ENCODE results near the gene MIGA2. TPM values are rescaled to one million over a fixed set of nuclear protein-coding genes. Genes with fewer than 3 reads are reported as not detected.
A peak's percentile ranks its signal among the peaks of the same experiment; 100 is the strongest.

Gene MIGA2
- total RNA-seq, 1 experiment from 2014 or later = 17.6 TPM

DNA sequence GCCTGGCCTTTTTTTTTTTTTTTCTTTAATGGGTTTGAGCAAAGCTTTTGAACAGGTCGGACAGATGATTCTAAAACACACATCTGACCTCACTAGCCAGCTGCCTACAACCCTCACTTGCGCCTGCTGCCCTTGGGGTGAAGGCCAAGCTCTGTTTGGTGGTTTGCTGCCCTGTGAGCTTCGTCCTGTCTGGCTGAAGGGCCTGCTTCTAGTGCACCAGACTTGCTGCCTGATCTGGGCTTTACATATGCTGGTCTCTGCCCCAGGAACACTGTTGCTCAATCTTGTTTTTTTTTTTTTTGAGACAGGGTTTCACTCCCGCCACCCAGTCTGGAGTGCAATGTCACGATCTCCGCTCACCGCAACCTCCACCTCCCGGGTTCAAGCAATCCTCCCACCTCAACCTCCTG, 28.1 kb downstream of the MIGA2 start:
- no peak overlapping the region for H3K4me3 ChIP-seq
- no peaks in the 10 kb centered on the region for H3K27me3 ChIP-seq (replicated peaks)
- H3K27ac ChIP-seq = no peak overlapping the region
- no peak for DNase-seq (ENCODE audit: low read depth in 1 of 2, low spot score in 2 of 2)
- no peaks in the 10 kb centered on the region for H3K4me1 ChIP-seq (replicated peaks)
- no peaks in the 10 kb centered on the region for H3K9me3 ChIP-seq (replicated peaks)
- peaks cover 20% of the 10 kb centered on the region for H3K36me3 ChIP-seq

DNA sequence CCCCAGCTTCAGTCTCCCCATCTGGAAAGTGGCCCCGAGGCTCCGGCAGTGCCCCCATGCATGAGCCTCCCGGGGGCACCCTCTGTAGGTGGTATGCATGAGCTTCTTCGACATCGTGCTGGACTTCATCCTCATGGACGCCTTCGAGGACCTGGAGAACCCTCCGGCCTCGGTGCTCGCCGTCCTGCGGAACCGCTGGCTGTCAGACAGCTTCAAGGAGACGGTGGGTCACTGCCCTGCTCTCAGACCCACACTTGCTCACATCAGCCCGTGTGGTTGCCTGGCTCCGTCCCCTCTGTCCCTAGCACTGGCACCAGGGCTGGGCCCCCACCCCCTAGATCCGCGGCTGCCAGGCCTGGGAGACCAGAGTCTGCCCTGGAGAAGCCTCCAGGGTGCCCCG, 31.7 kb downstream of the MIGA2 start:
- Histone ChIP-seq H3K9me3 (replicated peaks) (no peaks in the 10 kb centered on the region), H3K27me3 (replicated peaks) (no peaks in the 10 kb centered on the region), H3K4me3 (no peak overlapping the region), H3K36me3 (peaks cover 14% of the 10 kb centered on the region), H3K4me1 (replicated peaks) (no peaks in the 10 kb centered on the region), H3K27ac (no peak overlapping the region)
- DNase-seq (ENCODE audit: low read depth in 1 of 2, low spot score in 2 of 2) = no peak

DNA sequence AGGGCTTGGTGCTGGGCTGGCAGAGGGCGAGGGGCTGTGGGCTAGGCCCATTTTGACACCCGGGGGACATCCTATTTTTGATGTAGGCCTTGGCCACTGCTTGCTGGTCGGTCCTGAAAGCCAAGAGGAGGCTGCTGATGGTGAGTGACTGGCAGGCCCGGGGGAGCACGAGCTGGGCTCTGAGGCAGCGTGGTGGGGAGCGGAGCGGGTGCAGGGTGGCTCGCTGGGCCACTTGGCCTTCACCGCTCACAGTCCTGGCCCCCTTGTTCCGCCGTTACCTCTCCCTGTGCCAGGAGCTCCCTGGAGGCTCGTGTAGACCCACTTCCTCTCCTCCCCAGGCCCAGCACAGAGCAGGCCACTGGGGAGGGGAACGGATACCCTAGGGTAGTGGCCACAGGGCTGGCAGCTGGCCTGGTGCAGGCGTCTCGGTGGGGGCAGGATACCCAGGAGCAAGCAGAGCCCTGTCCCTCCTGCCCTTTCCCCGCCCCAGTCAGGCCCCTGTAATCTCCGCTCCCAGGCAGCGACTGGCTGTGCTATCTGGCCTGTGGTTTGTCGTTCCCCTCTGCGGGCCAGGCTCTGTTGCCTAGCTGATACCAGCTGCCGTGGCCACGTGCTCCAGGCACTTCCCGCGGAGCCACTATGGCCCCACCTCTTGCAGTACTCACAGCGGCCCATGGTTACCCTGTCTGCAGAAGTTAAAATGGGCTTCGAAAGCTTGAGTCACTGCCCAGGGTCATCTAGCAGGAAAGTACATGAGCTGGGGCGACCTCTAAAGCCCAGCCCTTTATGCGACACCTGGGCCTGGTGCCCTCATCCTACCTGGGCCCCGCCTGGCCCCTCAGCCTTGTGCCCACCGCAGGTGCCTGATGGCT, 32.8 kb downstream of the MIGA2 start:
- no peak for DNase-seq (ENCODE audit: low read depth in 1 of 2, low spot score in 2 of 2)
- H3K36me3 ChIP-seq = peaks cover 14% of the 10 kb centered on the region; the same call in 1 of the 2 replicates
- H3K4me3 ChIP-seq = no peak overlapping the region
- H3K27me3 ChIP-seq (replicated peaks) = no peaks in the 10 kb centered on the region
- H3K4me1 ChIP-seq (replicated peaks) = no peaks in the 10 kb centered on the region
- H3K9me3 ChIP-seq (replicated peaks) = no peaks in the 10 kb centered on the region
- no peak overlapping the region for H3K27ac ChIP-seq

GRCh38 chr9:129069862-129070641, 33.6 kb downstream of the MIGA2 start:
- Histone ChIP-seq H3K9me3 (replicated peaks) (no peaks in the 10 kb centered on the region), H3K27ac (no peak overlapping the region), H3K4me3 (no peak overlapping the region), H3K36me3 (peaks cover 12% of the 10 kb centered on the region; the same call in 1 of the 2 replicates), H3K4me1 (replicated peaks) (no peaks in the 10 kb centered on the region), H3K27me3 (replicated peaks) (no peaks in the 10 kb centered on the region)
- DNase-seq (ENCODE audit: low read depth in 1 of 2, low spot score in 2 of 2) = no peak

GRCh38 chr9:129070696-129071525, 34.5 kb downstream of the MIGA2 start:
- no peak overlapping the region for H3K27ac ChIP-seq
- no peaks in the 10 kb centered on the region for H3K27me3 ChIP-seq (replicated peaks)
- no peak overlapping the region for H3K4me3 ChIP-seq
- no peaks in the 10 kb centered on the region for H3K4me1 ChIP-seq (replicated peaks)
- no peaks in the 10 kb centered on the region for H3K9me3 ChIP-seq (replicated peaks)
- no peak for DNase-seq (ENCODE audit: low read depth in 1 of 2, low spot score in 2 of 2)
- peaks cover 6% of the 10 kb centered on the region; the same call in 1 of the 2 replicates for H3K36me3 ChIP-seq

DNA sequence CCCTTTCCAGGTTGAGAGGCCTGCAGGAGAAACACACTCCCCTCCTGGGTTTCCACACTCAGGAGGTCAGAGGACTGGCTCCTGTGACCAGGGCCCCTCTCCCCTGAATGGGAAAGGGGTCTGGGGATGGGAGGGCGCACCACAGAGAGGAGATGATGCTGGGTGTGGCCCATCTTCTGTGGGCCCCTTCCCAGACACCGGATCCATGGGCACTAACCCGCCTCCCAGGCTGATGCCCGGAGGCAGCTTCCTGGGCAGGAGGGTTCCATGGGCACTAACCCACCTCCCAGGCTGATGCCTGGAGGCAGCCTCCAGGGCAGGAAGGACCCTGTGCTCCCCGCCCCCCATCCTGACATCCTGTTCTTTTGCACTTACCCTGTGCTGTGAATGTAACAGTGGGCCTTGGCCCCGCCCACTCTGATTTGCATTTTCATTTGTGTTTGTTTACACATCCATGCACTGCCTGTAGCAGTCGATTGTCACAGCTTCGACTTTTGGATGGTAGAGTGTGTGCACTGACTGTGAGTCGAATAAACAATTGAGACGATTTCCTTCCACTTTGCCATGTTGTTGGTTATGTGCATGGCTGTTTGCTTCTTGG, 35.2 kb downstream of the MIGA2 start:
- H3K36me3 ChIP-seq = 0 out of 2 replicates have a peak, but pooled peaks cover 4% of the 10 kb centered on the region
- DNase-seq (ENCODE audit: low read depth in 1 of 2, low spot score in 2 of 2) = peak in 1 of 2 experiments; percentile 49
- H3K4me1 ChIP-seq (replicated peaks) = no peaks in the 10 kb centered on the region
- H3K27ac ChIP-seq = no peak overlapping the region
- no peaks in the 10 kb centered on the region for H3K9me3 ChIP-seq (replicated peaks)
- no peaks in the 10 kb centered on the region for H3K27me3 ChIP-seq (replicated peaks)
- no peak overlapping the region for H3K4me3 ChIP-seq

- H3K27me3 ChIP-seq (replicated peaks) = no peaks in the 10 kb centered on the region
- H3K9me3 ChIP-seq (replicated peaks) = no peaks in the 10 kb centered on the region
- no peaks in the 10 kb centered on the region for H3K4me1 ChIP-seq (replicated peaks)
- H3K4me3 ChIP-seq = no peak overlapping the region
- no peak for DNase-seq (ENCODE audit: low read depth in 1 of 2, low spot score in 2 of 2)
- 0 out of 2 replicates have a peak, but pooled peaks cover 4% of the 10 kb centered on the region for H3K36me3 ChIP-seq
- no peak overlapping the region for H3K27ac ChIP-seq
Observed at GRCh38 chr9:129072171-129072570, 35.7 kb downstream of the MIGA2 start.

DNA sequence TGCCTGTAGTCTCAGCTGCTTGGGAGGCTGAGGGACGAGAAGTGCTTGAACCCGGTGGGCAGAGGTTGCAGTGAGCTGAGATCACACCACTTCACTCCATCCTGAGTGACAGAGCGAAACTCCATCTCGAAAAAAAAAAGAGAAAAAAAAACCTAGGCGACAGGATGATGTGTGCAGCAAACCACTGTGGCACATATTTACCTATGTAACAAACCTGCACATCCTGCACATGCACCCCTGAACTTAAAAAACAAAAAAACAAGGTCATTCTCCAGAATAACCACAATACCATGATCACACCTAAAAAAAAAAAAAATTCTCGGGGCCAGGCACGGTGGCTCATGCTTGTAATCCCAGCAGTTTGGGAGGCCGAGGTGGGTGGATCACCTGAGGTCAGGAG, 37.0 kb downstream of the MIGA2 start:
- H3K27me3 ChIP-seq (replicated peaks) = no peaks in the 10 kb centered on the region
- H3K4me1 ChIP-seq (replicated peaks) = no peaks in the 10 kb centered on the region
- no peaks in the 10 kb centered on the region for H3K36me3 ChIP-seq
- DNase-seq (ENCODE audit: low read depth in 1 of 2, low spot score in 2 of 2) = no peak
- H3K27ac ChIP-seq = no peak overlapping the region
- H3K9me3 ChIP-seq (replicated peaks) = no peaks in the 10 kb centered on the region
- no peak overlapping the region for H3K4me3 ChIP-seq

GRCh38 chr9:129074106-129074505, 37.7 kb downstream of the MIGA2 start:
- Histone ChIP-seq H3K27me3 (replicated peaks) (no peaks in the 10 kb centered on the region), H3K9me3 (replicated peaks) (no peaks in the 10 kb centered on the region), H3K4me1 (replicated peaks) (no peaks in the 10 kb centered on the region), H3K36me3 (no peaks in the 10 kb centered on the region), H3K4me3 (no peak overlapping the region), H3K27ac (no peak overlapping the region)
- no peak for DNase-seq (ENCODE audit: low read depth in 1 of 2, low spot score in 2 of 2)

GRCh38 chr9:129075996-129076639, 39.7 kb downstream of the MIGA2 start:
- no peak for DNase-seq (ENCODE audit: low read depth in 1 of 2, low spot score in 2 of 2)
- Histone ChIP-seq H3K4me3 (no peak overlapping the region), H3K27me3 (replicated peaks) (no peaks in the 10 kb centered on the region), H3K36me3 (no peaks in the 10 kb centered on the region), H3K4me1 (replicated peaks) (peaks cover 6% of the 10 kb centered on the region), H3K27ac (no peak overlapping the region), H3K9me3 (replicated peaks) (no peaks in the 10 kb centered on the region)

GRCh38 chr9:129076640-129077037, 40.2 kb downstream of the MIGA2 start:
- no peaks in the 10 kb centered on the region for H3K36me3 ChIP-seq
- no peak for DNase-seq (ENCODE audit: low read depth in 1 of 2, low spot score in 2 of 2)
- H3K27ac ChIP-seq = no peak overlapping the region
- peaks cover 8% of the 10 kb centered on the region for H3K4me1 ChIP-seq (replicated peaks)
- no peaks in the 10 kb centered on the region for H3K9me3 ChIP-seq (replicated peaks)
- H3K4me3 ChIP-seq = no peak overlapping the region
- H3K27me3 ChIP-seq (replicated peaks) = no peaks in the 10 kb centered on the region

GRCh38 chr9:129077236-129077635, 40.8 kb downstream of the MIGA2 start:
- Histone ChIP-seq H3K27me3 (replicated peaks) (no peaks in the 10 kb centered on the region), H3K4me3 (no peak overlapping the region), H3K36me3 (no peaks in the 10 kb centered on the region; the same call in 1 of the 2 replicates), H3K27ac (no peak overlapping the region), H3K9me3 (replicated peaks) (no peaks in the 10 kb centered on the region), H3K4me1 (replicated peaks) (peaks cover 14% of the 10 kb centered on the region)
- no peak for DNase-seq (ENCODE audit: low read depth in 1 of 2, low spot score in 2 of 2)
